ENCODE measurements around the gene CMIP. TPM values are rescaled to one million over a fixed set of nuclear protein-coding genes. Genes with fewer than 3 reads are reported as not detected.

CMIP gene
- total and polyA plus RNA-seq, 10 of the 15 experiments (the other 5 are each of a cell fraction or from before 2014, with no cell fraction given): 1.2 to 43.2 (median 4.4) TPM

DNA sequence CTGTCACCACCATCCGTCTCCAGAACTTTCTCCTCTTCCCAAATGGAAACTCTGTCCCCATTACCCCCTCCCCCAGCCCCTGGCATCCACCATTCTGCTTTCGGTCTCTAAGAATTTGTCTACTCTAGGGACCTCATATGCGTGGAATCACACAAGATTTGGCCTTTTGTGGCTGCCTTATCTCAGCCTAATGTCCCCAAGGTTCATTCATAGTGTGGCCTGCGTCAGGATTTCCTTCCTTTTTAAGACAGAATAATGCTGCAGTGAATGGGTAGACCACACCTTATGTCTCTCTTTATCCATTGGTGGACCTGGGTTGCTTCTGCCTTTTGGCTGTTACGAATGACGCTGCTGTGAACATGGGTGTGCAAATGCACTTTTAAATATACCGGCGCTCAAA, 194.7 kb downstream of the CMIP start:
- intact Hi-C loops (cut with micrococcal nuclease; ENCODE audit: unreplicated experiment): no loop called here
- SMC1A ChIA-PET (ENCODE audit: uncharacterized antibody, unreplicated experiment): no interaction called here
- no peak overlapping the region for H3K4me2 ChIP-seq (ENCODE audit: control insufficient read depth, insufficient read depth)

More for the DNA sequence above, 194.7 kb downstream of the CMIP start:
- in situ Hi-C loops (cut with MboI): no loop called here
- BruUV-seq (replicated peaks): no TSS peak
- no peak overlapping the region for H3K4me3 ChIP-seq
- H3K27me3 ChIP-seq (replicated peaks in 1 of 2; ENCODE audit: control insufficient read depth in 2 of 2, insufficient read depth in 2 of 2, low read length in 1 of 2): no peaks in the 10 kb centered on the region
- POLR2A ChIA-PET: no interaction called here
- H3K9ac ChIP-seq (ENCODE audit: control insufficient read depth, insufficient read depth, low read length): no peak overlapping the region
- RAD21 ChIA-PET (ENCODE audit: unreplicated experiment): no interaction called here
- H2AFZ ChIP-seq (ENCODE audit: control insufficient read depth, low read depth, low read length): no peak overlapping the region
- ATAC-seq: no peak
- no peaks in the 10 kb centered on the region for H3K9me3 ChIP-seq (replicated peaks; ENCODE audit: control insufficient read depth, insufficient read depth, low read length)
- no peak overlapping the region for H3K27ac ChIP-seq (ENCODE audit: control insufficient read depth, insufficient read depth)
- no peaks in the 10 kb centered on the region for H3K79me2 ChIP-seq (ENCODE audit: control insufficient read depth, insufficient read depth, low read length)
- TF ChIP-seq, protein P1, sequence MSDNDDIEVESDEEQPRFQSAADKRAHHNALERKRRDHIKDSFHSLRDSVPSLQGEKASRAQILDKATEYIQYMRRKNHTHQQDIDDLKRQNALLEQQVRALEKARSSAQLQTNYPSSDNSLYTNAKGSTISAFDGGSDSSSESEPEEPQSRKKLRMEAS (IDR thresholded peaks at IDR 0.05; ENCODE audit: low read depth, low read length): no peak
- TF ChIP-seq SMARCA5 (IDR thresholded peaks at IDR 0.05): no peak
- TF ChIP-seq, protein P2, sequence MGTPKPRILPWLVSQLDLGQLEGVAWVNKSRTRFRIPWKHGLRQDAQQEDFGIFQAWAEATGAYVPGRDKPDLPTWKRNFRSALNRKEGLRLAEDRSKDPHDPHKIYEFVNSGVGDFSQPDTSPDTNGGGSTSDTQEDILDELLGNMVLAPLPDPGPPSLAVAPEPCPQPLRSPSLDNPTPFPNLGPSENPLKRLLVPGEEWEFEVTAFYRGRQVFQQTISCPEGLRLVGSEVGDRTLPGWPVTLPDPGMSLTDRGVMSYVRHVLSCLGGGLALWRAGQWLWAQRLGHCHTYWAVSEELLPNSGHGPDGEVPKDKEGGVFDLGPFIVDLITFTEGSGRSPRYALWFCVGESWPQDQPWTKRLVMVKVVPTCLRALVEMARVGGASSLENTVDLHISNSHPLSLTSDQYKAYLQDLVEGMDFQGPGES (IDR thresholded peaks at IDR 0.05): no peak
- TF ChIP-seq, protein P3, sequence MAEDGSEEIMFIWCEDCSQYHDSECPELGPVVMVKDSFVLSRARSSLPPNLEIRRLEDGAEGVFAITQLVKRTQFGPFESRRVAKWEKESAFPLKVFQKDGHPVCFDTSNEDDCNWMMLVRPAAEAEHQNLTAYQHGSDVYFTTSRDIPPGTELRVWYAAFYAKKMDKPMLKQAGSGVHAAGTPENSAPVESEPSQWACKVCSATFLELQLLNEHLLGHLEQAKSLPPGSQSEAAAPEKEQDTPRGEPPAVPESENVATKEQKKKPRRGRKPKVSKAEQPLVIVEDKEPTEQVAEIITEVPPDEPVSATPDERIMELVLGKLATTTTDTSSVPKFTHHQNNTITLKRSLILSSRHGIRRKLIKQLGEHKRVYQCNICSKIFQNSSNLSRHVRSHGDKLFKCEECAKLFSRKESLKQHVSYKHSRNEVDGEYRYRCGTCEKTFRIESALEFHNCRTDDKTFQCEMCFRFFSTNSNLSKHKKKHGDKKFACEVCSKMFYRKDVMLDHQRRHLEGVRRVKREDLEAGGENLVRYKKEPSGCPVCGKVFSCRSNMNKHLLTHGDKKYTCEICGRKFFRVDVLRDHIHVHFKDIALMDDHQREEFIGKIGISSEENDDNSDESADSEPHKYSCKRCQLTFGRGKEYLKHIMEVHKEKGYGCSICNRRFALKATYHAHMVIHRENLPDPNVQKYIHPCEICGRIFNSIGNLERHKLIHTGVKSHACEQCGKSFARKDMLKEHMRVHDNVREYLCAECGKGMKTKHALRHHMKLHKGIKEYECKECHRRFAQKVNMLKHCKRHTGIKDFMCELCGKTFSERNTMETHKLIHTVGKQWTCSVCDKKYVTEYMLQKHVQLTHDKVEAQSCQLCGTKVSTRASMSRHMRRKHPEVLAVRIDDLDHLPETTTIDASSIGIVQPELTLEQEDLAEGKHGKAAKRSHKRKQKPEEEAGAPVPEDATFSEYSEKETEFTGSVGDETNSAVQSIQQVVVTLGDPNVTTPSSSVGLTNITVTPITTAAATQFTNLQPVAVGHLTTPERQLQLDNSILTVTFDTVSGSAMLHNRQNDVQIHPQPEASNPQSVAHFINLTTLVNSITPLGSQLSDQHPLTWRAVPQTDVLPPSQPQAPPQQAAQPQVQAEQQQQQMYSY (CRISPR knock-in tag; IDR thresholded peaks at IDR 0.05): no peak
- no peak for TF ChIP-seq PAX8 (IDR thresholded peaks at IDR 0.05)
- no peak for TF ChIP-seq EGR1 (IDR thresholded peaks at IDR 0.05; ENCODE audit: borderline replicate concordance in 1 of 2, low read depth in 2 of 2, low read length in 2 of 2)
- no peak for TF ChIP-seq FOXM1 (IDR thresholded peaks at IDR 0.05; ENCODE audit: low read depth, low read length)
- TF ChIP-seq ZNF384 (IDR thresholded peaks at IDR 0.05; ENCODE audit: borderline replicate concordance, low read depth, low read length): no peak
- no peak for TF ChIP-seq PML (IDR thresholded peaks at IDR 0.05; ENCODE audit: low read length)
- DNase-seq (ENCODE audit: low read depth, low spot score): no peak
- CTCF ChIA-PET: no interaction called here
- FAIRE-seq: no peak
- no peaks in the 10 kb centered on the region for H3K4me1 ChIP-seq (ENCODE audit: control insufficient read depth, insufficient read depth, low read length)
- peaks cover 3% of the 10 kb centered on the region; the same call in 1 of the 2 replicates for H4K20me1 ChIP-seq (ENCODE audit: control insufficient read depth, insufficient read depth)
- H3K36me3 ChIP-seq (ENCODE audit: control insufficient read depth in 2 of 2, insufficient read depth in 2 of 2, low read length in 1 of 2): peaks cover 0 to 2% of the 10 kb centered on the region in 2 experiments; a peak in 3 of 4 replicates
- WGBS (ENCODE audit: insufficient coverage, insufficient replicate concordance, low lambda C conversion rate, missing lambda C conversion rate): 92% methylated on average over 8 of the region's 8 CpGs

Measured in GM12878 (cell line).